RWPE1 (cell line): Measurements from ENCODE around the gene PLIN5.

Experiments
- CTCF ChIA-PET: fragments of 350-600 bp; sonication (Branson Sonifier 250); formaldehyde crosslinking; extraction: SDS; loops from one replicate; lab custom pipeline; 2021; lab: Yijun Ruan, JAX
- POLR2A ChIA-PET: fragments of 400-600 bp; formaldehyde crosslinking; extraction: SDS; loops from one replicate; lab custom pipeline; 2020; ENCODE audit warnings: antibody characterized with exemption; ENCODE audit not compliant: low non-redundant PET; lab: Yijun Ruan, JAX
- DNase-seq: peaks from one replicate; pipeline ENCODE4 v3.0.0; 2012; ENCODE audit warnings: low spot score
- H3K27ac ChIP-seq: fragments of 450-650 bp; 2 replicates; pipeline ENCODE4 v1.5.1; 2017
- TF ChIP-seq, protein P1 (sequence below): fragments of 450-650 bp; conservative IDR thresholded peaks from 2 replicates; pipeline ENCODE4 v1.5.1; 2017; ENCODE audit warnings: low read depth, mild to moderate bottlenecking

The PLIN5 gene

DNA sequence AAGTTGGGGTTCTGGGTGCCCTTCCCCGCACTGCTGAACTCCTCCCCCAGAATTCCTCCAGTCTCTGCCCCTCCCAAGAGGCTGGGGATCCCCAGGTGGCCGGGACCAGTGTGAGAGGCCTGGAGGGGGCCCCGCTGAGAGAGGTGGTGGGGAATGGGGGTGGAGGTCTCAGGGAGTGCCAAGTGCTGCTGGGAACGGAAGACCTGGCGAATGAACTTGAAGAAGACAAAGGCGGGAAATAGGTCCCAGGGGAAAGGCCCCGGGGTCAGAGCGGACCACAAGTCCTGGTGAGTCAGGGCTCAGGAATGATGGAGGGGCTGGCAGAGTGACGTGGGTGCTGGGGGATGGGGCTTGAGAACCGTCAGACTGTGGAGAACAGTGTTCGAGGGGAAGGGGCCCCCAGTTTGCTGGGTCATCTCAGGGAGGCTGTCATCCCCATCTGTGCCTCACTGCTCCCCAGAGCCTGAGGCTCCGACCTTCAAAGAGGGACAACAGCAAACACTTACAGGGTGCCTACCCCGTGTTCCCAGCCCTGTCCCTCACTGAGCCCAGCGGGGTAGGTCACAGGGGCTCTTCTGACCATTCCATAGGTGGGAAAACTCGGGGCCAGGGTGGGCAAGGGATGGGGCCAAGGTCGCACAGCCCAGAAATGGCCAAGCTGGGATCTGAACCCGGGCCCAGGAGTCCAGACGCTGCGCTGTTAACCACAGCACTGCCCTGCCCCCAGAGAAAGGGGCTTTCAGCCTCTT is 40.4 kb upstream of the PLIN5 start:
- POLR2A ChIA-PET: no interaction called here
- TF ChIP-seq, protein P1, sequence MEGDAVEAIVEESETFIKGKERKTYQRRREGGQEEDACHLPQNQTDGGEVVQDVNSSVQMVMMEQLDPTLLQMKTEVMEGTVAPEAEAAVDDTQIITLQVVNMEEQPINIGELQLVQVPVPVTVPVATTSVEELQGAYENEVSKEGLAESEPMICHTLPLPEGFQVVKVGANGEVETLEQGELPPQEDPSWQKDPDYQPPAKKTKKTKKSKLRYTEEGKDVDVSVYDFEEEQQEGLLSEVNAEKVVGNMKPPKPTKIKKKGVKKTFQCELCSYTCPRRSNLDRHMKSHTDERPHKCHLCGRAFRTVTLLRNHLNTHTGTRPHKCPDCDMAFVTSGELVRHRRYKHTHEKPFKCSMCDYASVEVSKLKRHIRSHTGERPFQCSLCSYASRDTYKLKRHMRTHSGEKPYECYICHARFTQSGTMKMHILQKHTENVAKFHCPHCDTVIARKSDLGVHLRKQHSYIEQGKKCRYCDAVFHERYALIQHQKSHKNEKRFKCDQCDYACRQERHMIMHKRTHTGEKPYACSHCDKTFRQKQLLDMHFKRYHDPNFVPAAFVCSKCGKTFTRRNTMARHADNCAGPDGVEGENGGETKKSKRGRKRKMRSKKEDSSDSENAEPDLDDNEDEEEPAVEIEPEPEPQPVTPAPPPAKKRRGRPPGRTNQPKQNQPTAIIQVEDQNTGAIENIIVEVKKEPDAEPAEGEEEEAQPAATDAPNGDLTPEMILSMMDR: no peak
- peak; percentile 92 for DNase-seq
- H3K27ac ChIP-seq: peak overlapping the region; percentile 61
- CTCF ChIA-PET: interaction anchor here (0.7 to 1.9 kb wide), 9 partner anchors 8 to 78 kb away, joined by 3 to 11 read pairs (median 4); no protein-coding TSS in a partner anchor

DNA sequence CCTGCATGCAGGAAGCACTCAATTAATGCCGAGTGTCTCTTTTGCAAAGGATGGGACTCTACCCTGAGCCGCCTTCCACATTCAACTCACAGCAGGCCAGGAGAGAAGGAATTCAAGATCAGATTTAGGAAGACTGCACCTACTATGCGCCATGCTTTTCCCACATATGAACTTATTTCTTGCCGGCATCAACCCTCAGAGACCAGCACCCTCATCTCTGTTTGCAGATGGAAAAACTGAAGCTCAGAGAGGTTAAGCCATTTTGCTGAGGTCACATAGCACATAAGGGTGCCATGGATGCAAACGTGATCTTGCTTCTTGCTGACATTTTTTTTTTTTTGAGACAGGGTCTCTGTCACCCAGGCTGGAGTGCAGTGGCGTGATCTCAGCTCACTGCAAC is 38.7 kb upstream of the PLIN5 start:
- TF ChIP-seq, protein P1: no peak
- H3K27ac ChIP-seq: no peak overlapping the region
- ChIA-PET POLR2A (no interaction called here), CTCF (interaction anchor here (0.5 to 1.3 kb wide), 3 partner anchors 49 to 63 kb away, joined by 3 to 6 read pairs (median 4); no protein-coding TSS in a partner anchor)
- DNase-seq: no peak

DNA sequence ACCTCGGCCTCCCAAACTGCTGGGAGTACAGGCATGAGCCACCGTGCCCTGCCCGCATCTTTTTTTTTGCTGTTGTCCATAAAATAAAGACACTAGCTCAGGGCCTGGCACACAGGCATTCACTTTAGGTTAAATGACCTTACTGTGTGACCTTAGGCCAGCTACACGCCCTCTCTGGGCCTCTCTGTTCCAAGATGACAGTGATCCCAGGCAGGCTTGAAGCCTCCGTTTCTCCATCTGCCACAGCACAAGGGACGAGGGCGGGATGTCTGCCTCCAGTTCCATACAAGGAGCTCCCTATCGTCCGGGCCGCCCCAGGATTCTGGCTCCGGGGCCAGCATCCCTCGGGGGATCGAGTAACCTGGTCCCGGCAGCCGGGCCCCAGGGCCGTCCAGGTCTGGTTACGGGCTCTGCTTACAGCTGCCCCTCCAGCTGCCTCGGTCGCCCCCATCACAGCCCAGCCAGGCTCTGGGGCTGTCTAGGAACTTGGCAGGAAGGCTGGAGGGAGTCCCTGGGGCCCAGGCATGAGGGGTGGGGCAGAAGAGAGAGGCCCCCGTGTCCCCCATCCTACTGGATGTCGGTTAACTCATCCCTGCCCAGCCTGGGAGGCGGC is 36.4 kb upstream of the PLIN5 start:
- H3K27ac ChIP-seq: no peak overlapping the region
- TF ChIP-seq, protein P1: no peak
- ChIA-PET POLR2A (no interaction called here), CTCF (interaction anchor here (1.0 to 1.4 kb wide), 2 partner anchors 10 to 65 kb away, joined by 3 to 19 read pairs; no protein-coding TSS in a partner anchor)
- DNase-seq: no peak

DNA sequence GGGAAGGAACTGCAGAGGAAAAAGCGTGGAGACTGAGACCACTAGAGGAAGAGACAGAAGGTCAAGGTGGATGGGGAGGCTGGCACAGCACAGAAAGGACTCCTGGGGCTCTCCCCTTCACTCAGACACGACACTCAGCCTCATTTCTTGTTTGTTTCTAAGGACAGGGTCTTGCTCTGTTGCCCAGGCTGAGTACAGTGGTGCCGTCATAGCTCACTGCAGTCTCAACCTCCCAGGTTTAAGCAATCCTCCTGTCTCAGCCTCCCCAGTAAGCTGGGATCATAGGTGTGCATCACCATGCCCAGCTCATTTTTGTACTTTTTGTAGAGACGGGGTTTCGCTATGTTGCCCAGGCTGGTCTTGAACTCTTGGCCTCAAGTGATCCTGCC is 35.9 kb upstream of the PLIN5 start:
- POLR2A ChIA-PET: no interaction called here
- H3K27ac ChIP-seq: no peak overlapping the region
- DNase-seq: no peak
- TF ChIP-seq, protein P1: no peak
- CTCF ChIA-PET: interaction anchor here (1.0 to 1.4 kb wide), 4 partner anchors 10 to 65 kb away, joined by 3 to 19 read pairs (median 4); no protein-coding TSS in a partner anchor

DNA sequence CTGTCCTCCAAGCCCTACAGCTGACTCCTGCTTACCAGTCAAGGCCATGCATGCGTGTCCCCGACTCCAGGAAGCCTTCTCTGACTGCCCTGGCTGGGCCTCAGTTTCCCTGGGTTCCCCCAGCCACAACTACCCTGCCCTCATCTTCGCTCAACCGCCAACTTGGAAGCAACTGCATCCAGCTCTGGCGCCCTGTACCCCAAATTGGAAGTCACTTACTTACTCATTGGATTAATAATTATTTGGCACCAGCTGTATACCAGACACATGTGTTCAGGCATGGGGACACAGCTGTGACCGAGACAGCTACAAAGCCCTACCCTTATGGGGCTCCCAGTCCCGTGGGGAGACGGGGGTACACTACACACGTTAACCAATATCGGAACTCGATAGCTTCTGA is 35.4 kb upstream of the PLIN5 start:
- CTCF ChIA-PET: interaction anchor here (0.6 to 1.4 kb wide), 4 partner anchors 62 to 226 kb away, joined by 3 to 19 read pairs (median 4); no protein-coding TSS in a partner anchor
- no peak overlapping the region for H3K27ac ChIP-seq
- POLR2A ChIA-PET: no interaction called here

DNA sequence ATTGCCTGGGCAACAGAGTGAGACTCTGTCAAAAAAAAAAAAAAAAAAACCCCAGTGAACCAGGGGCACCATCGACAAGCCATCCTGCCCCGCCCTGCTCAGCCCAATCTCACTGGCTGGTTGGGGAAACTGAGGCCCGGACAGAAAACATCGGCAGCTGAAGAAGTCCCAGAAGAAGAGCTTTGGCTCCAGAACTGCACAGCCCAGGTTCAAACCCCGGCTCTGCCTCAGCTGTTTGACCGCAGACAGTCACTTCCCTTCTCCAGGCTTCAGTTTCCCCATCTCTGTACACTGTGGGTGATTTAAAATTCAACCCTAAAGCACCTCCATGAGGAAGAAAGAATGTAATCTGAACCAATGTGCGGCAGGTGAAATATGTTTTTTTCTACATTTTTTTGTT is 33.9 kb upstream of the PLIN5 start:
- POLR2A ChIA-PET: no interaction called here
- CTCF ChIA-PET: interaction anchor here (0.6 to 4.7 kb wide), 6 partner anchors 8 to 68 kb away, joined by 3 to 36 read pairs (median 4); no protein-coding TSS in a partner anchor
- TF ChIP-seq, protein P1: no peak
- no peak overlapping the region for H3K27ac ChIP-seq
- no peak for DNase-seq

More for the DNA sequence above, 35.4 kb upstream of the PLIN5 start:
- TF ChIP-seq, protein P1: no peak
- DNase-seq: no peak
